Activated CD8-positive, alpha-beta memory T cell treated with anti-CD3 and anti-CD28 coated beads, Interleukin-2, amount 50 U/mL, for 1 hour (primary cell): ENCODE measurements around the gene IFITM10.

Experiments used
- DNase-seq: peaks from one replicate; pipeline ENCODE4 v3.0.0-alpha.2; 2020; ENCODE audit errors: extremely low read depth

IFITM10 gene

DNA sequence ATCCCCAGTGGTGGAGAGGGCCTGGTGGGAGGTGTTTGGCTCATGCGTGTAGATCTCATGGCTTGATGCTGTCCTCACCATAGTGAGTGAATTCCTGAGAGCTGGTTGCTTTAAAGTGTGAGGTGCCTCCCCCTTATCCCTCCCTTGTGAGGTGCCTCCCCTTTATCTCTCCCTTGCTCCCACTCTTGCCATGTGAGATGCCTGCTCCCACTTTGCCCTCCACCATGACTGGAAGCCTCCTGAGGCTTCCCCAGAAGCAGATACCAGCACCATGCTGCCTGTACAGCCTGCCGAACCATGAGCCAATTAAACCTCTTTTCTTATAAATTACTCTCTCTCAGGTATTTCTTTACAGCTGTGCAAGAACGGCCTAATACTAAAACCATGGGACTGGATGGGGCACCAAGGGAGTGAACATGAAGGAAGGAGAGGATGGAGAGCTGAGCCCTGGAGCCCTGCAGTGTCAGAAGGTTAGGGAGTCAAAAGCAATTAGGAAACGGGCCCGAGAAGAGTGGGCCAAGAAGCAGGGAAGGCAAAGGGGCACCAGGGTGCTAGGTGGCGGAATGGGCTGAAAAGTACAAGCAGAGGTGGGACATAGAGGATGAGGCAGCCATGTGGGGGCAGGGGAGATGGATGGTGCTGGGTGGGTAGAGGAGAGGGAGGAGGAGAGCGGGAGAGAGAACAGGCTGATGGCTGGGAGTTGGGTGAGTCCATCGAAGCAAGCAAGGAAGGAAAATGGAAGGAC, 9.4 kb downstream of the IFITM10 start:
- DNase-seq: no peak

DNA sequence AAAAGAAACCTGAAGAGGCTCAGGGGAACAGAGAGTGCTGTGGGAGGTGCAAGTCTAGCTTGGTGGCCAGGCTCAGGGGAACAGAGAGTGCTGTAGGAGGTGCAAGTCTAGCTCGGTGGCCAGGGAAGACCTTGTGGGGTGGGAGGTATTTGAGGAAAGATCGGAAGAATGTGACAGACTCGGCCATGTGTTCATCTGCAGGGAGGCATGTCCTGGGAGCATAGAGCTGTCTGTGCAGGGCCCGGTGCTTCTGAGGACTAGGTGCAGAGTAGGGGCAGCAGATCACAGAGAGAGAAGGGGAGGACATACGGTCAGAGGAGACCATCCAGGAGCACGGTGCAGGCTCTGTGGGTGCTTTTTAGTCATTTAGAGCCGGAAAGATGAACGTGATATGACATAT, 10.8 kb downstream of the IFITM10 start:
- no peak for DNase-seq

DNA sequence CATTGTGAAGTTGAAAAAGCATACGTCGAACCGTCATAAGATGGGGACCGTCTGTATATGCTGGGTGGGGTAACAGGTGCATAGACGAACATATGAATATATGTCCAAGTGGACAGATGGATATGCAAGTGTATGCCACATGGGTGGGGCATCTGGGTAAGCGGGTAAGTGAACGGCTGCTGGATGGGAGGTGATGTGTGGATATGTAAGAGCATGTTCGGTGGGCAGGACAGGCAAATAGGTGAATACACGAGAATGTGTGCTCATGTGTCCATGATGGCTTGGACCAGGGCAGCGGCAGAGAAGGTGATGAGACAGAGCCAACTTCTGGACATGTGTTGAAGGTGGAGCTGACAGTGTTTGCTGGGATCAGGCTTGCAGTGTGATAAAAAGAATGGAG, 12.0 kb downstream of the IFITM10 start:
- no peak for DNase-seq

DNA sequence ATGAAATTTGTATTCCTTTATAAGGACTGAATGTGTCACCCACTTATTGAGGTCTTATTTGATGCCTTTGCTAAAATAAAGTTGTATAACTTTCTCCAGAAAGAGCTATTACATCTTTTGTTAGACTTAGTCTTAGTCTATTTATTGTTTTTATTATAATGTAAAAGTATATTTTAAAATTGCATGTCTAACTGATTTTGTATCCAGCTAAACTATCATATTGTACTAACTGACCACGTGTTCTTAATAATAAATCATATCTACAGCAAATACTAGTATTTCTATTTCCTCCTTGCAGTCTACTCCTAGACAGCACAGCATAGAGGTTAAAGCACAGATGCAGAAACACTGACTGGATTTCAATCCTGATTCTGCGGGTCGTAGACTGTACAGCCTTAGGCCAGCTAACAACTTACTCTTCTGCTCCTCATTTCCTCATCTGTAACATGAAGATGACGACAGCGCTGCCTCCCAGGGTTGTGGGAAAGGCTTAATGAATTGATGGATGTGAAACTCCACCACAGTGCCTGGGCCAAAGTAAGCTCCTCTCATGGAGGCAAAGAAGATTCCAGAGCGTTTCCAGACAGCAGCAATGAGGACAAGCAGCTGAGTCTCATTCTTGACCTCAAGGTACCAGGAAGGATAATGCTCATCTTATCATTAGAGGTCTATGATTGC, 13.2 kb downstream of the IFITM10 start:
- DNase-seq: no peak

DNA sequence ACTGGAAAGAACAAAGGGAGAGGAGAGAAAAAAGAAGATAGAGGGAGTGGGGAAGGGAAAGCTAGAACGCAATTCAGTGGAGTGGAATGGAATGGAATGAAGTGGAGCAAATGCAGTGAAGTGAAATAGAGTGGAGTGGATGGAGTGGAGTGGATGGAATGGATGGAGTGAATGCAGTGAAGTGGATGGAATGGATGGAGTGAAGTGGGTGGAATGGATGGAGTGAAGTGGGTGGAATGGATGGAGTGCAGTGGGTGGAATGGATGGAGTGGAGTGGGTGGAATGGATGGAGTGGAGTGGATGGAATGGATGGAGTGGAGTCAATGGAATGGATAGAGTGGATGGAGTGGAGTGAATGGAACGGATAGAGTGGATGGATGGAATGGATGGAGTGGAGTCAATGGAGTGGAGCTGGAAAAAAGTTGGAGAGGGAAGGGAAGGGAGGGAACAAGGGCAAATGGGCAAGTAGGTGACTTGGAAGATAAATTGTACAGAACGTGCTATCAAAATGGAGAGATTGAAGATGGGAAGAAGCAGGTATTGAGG, 13.9 kb downstream of the IFITM10 start:
- DNase-seq: no peak

DNA sequence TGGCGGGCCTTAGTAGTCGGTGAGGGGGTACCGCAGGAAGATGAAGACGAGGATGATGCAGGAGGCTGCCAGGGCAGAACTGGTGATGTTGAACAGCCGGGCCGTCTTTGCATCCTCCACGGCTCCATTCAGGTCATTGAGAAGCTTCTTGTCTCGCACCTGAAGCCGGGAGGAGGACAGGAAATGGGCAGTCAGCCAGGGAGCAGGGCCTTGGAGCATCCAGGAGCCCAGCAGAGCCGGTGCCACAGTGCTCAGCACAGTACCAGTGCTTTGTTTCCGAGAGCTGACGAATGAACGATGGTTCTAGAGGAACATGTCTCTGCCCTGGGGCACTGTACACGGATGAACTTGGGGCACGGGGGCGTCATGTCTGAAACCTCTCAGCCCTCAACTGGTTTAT, 15.1 kb downstream of the IFITM10 start:
- DNase-seq: no peak

DNA sequence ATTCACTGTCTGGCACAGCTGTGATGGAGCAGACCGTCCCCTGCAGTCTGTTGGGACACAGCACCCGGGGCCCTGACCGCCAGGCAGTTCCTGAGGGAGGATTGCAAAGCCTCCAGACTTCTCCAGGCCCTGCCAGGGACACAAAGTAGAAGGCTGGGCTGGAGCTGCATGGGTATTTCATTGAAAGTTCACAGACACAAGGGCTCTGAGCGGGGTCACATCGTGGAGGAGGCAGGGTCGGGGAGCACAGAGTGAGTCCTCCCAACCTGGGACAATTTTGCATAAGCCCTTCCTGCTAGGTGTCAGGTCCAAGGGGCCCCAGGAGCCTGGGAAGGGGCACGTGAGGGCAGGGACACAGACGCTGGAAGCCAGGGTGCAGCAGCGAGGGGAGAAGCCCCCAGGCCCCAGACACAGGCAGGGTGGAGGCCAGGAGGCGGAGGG, 15.7 kb downstream of the IFITM10 start:
- DNase-seq: no peak

DNA sequence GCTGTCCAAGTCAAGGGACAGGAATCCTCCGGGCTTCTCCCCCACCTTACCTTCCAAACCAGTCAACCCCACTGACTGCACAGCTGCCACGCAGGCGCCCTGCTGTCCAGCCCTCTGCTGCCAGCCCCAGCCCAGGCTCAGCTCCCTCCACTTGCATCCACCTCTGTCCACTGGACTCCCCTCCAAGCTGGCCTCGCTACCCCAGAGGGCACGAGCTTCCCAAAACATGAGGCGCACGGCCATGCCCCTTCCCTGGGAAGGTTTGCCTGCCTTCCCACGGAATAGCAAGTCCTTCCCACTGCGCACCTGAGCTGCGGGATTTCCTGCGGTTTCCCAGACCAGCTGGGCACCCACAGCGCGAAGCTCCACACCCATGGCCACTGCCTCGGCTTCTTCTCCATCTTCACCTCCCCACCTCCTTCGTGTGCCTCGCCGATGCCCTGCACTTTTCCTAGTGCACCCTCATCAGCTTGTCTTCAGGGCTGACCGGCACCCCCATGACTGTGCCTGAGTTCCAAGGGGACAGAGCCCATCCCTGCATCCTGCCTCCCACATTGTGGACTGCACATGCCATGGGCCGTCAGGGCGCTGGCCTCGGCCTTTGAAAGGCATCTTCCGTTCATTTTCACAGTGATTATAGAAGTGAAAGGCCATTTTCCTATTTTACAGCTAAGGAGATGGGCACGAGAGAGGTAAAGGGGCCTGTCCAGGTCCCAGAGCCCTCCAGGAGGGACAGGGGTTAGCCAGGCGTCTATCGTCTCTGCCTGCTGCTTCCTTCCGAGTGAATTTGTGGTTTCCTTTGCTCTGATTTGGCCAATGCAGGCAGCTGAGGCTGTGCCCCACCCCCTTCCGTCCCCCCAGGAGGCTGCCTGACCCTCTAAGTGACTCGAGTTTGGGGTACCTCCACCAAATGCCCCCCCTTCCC, 16.4 kb downstream of the IFITM10 start:
- no peak for DNase-seq

DNA sequence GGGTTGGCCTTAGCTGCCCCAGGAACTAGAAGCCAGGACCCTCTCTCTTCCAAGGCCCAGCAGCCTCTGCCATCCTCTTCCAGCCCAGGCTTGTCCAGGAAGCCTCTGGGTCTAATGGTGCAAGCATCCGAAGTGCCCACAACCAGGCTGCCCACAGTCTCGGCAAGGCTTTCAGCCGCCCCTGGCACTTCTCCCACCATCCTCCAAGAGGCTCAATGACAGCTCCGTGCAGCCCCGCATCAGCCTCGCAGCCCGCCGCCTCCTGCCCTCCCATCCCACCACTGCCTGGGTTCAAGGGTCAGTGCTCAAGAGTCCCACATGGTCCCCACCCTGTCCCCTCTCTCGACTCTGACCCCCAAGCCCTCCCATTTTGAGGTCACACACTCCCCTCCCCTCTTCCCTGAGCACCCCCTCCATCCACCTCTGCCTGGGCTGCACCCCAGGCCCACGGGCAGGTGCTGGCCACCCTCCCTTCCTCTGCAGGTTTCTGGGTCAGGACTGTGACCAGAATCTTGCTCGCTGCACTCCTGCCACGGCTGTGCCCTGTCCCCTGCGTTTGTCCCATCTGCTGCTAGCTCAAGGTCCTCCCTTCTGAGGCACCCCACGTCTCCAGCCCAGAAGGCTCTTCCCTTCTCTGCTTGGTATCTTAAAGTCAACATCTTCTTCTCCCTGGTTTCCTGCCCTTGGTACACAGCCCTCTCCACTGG, 17.2 kb downstream of the IFITM10 start:
- no peak for DNase-seq

DNA sequence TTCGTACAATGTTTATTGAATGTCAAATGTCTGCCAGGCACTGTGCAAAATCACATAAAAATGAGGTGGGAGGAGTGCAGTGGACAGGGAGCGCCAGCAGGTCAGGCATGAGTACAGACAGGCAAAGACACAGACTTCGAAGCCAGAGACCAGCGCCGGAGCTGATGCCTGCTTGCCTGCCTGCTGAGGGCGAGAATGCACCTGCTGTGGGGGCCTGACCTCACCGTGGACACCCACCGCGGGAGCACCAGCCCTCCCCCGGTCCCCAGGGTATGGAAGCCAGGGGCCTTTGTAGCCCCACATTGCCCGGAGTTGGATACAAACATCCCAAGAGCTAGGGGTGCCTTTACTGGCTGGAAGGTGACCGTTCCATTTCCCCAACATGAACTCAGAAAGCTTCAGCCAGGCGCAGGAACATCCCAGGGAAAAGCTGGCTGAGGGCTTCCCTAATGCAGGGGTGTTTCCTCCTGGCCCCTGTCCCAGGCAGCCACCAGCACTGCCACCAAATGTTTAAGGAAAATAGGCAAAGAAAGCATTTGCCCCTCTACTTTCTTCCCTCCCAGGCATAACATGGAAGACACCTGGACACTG, 17.9 kb downstream of the IFITM10 start:
- DNase-seq: no peak

DNA sequence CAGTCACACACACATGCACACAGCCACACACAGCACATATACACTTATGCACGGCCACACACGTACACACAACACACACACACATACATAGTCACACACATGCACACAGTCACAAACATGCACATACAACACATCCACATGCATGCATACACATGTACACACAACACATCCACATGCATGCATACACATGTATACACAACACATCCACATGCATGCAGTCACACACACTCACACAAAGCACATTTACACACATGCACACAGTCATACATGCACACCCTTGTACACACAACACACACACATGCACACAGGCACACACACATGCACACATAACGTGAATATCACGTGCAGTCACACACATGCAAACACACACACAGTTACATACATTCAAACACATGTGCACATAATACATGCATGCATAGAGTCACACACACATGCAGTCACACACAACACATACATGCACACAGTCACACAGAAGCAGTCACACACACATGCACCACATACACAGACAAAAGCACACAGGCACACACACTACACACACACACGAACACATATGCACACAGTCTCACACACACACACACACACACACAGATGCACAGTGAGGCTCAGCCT, 18.8 kb downstream of the IFITM10 start:
- no peak for DNase-seq

DNA sequence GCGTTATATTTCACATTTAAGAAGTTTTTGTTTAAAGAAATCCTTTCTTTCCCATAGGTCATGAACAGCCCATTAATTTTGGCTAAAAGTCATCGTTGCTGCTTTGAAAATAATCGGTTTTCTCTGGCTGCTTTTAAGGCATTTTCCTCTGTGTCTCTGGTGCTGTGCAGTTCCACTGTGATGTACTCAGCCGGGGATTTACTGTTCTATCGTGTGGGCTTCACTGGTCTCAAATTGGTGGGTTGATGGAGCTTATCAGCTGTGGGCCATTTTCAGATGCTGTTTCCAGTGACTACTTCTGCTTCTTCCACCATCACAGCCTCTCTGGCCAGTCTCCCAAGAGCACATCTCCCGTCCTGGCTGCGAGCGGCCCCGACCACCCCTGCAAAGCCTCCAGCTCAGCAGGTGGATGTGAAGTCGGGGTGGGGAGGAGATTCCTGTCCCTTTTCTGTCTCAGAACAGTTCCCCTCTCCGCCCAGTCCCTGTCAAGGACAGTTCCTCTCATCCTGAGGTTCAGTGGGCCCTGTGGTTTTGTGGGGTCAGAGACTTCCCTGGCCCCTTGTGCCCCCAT, 20.3 kb downstream of the IFITM10 start:
- DNase-seq: no peak

DNA sequence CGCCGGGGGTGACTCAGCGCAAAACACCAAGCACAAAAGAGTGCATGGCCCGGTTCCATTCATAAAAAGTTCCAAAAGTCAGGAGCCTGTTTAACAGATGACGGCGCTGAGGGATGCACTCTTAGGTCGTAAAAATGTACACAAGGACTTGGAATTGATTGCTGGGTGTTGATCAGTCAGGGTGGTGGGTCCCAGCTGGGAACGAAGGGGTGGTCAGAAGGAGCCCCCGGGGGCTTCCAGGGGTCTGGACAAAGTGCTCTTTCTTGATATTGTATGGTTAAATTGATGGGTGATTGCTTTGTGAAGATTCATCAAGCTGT, 20.7 kb downstream of the IFITM10 start:
- DNase-seq: no peak

DNA sequence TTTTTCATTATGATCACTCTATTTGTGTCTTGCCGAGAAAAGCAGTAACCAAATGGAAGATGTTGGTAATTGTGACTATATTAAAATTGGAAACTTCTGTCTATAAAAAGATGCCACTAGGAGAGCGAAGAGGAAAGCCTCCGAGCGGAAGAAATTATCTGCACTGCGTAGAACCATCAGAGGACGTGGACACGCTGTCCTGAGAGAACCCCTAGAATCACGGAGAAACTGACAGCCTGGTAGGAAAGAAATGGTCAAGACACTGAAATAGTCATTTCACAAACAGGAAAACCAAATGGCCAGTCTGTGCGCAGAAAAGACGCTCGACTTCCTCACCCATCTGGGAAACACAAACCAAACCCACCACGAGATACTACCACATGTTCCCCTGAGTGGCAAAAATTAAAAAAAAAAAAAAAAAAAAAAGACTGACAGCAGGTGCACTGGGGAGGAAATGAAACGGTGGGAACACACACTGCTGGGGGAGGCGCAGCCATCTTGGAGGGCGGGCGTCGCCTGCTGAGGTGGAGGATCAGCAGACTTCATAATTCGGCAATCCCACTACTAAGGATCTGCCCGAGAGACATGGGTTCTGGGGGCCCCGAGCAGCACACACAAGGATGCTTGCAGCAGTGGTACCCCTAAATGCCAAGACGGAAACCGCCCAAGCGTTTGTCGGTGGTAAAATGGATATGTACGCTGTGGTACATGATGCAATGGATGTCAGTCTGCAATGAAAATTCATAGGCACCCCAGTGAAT, 21.3 kb downstream of the IFITM10 start:
- no peak for DNase-seq

DNA sequence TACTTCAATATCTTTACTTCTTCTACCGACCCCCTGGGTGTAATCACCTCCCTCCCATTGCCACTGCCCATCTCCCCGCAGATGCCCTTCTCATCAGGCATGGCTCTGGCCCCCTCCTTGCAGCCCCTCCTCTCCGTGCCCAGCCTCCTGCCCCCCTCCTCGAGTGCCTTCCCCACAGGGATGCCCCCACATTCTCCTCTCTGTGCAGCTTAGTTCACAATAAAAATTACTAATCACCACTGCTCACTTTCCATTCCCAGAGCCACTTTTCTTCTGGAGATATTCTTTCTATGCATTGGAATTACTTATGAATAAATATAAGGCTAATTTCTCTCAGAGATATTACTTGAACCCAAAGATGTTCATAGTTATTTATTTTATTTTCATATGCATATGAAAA, 22.1 kb downstream of the IFITM10 start:
- DNase-seq: no peak

DNA sequence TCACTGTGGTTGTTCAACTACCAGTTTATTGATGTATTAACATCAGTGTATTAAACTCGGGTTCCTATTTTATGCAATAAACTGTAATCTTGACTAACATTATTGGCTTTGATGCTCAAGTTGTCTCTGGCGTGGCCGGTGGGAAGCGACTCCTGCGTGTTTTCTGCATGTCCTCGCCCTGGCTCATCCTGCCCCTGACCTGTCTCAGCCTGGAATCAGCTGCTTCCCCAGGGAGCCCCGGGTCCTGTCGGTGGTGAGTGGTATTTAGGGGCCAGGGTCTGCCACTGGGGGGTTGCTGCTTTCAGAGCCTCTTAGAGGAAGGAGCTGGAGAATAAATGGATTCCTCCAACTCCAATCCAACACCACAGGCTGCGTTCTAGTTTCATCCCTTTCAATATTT, 22.5 kb downstream of the IFITM10 start:
- no peak for DNase-seq

DNA sequence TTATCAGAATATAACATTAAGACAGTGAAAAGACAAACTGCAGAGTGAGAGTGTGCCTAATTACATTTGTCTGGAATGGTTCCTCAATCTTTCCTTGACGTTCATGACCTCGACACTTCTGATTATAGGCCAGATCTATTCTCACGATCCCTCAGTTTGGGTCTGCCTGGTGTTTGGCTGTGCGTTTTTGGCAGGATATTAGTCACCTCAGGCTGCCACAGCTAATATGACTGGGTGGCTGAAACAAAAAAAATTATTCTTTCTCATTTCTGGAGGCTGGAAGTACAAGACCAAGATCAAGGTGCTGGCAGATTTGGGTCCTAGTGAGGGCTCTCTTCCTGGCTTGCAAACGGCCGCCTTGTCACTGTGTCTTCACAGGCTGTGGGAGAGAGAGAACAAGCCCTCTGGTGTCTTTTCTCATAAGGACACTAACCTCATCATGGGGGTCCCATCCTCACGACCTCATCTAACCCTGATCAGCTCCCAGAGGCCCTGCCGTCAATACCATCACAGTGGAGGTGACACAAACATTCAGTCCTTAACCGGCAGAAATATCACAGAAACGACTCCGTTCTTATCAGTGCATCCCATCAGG, 23.2 kb downstream of the IFITM10 start:
- DNase-seq: no peak

DNA sequence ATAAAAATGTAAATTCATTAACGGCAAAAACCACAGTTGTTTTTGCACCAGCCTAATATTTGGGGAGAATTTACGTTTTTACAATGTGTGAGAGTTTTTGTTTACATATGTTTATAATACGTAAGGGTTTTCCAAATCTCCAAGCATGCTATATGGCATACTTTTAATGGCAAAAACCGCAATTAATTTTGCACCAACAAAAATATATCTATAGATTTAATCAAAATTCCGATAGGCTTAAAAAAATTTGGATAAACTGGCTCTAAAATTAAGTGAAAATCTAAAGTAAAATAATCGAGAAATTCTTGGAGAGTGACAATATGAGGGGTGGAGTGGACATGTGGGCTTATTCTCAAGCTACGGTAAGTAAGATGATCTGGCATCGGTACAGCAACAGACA, 30.6 kb downstream of the IFITM10 start:
- DNase-seq: no peak

DNA sequence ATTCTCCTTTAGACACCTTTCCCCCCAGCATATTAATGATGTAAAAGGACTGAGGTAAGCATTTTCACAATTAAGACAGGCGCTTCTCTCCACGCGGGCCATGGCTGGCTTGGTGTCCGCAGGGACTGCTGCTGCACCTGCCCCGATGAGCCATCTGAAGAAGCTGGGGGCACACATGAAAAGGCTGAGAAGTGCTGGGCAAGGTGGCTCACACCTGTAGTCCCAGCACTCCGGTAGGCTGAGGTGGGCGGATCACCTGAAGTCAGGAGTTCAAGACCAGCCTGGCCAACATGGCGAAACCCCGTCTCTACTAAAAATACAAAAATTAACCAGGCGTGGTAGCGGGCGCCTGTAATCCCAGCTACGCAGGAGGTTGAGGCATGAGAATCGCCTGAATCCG, 32.1 kb downstream of the IFITM10 start:
- no peak for DNase-seq
